HG03066 (cell line): ENCODE measurements around the gene JMJD7.

ENCODE experiments used
- ATAC-seq: cut with Tn5 transposase; IDR thresholded peaks from one replicate; pipeline ENCODE4 v1.9.1; 2021; ENCODE audit warnings: low read depth; ENCODE audit not compliant: unreplicated experiment

The JMJD7 gene

DNA sequence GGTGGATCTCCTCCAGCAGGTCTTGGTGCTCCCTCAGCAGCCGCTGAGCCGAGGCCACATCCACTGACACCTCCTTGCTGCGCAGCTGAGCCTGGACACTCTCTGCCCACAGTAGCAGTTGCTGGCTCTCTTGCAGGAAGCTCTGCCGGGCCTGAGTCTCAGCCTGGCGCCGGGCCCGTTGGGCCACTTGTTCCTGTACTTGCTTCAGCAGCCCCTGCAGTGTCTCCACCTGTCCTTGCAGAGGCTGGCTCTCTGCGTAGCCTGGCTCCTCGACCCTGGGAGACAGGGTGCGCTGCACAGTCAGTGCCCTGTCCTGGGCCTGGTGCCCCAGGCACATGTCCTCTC is 50.4 kb downstream of the JMJD7 start:
- ATAC-seq: no peak

DNA sequence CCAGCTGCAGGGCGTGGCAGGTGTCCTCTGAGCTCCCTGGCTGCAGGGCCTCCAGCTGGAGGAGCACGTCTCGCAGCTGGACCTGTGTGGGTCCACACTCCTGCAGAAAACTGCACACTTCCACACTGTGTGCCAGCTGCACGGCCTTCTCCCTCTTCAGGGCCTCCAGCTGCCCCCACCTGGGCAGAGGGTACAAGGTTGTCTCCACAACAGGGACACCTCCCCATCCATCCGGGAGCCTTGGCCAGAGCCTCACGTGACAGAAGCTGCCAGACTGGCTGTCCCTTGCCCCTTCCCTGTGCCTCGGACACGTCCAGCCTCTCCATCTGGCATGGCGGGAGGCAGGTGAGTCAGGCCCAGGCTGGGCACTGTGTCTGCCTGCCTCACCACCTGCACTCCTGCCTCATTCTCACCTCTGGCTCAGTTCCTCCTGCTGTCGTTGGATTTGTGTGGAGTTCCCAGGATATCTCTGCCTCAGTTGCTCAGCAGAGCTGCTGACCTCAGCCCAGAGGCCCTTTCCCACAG is 51.5 kb downstream of the JMJD7 start:
- no peak for ATAC-seq

DNA sequence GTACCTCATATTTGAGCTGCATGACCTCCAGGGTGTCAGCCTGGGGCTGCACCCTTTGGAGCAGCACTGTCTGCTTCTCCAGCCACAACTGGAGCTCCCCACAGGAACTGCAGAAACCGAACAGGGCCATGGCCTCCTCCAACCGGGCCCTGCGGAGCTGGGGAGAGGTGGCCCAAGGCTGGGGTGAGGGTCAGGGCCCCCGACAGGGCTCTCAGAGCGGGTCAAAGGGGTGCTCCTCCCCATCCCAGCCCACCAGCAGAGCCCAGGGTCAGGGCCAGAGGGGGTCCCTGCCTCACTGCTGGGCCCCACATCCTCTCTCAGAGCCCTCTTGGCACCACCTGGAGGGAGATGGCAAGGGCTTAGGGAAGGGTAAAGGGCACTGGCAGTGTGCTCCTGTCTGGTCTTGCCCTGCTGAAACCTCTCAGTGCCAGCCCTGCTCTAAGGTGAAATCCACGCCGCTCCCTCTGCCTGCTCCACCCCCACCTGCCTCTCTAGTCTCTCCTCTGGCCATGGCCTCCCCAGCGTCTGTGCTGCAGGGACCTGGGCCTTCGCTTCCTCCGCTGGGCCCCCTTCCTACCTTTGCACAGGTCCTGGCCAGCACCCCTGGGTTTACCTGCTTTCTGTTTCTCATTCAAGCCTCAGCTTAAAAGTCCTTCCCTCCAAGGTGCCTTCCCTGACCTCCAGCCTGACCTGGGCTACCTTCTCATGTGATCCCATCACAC is 52.4 kb downstream of the JMJD7 start:
- no peak for ATAC-seq

DNA sequence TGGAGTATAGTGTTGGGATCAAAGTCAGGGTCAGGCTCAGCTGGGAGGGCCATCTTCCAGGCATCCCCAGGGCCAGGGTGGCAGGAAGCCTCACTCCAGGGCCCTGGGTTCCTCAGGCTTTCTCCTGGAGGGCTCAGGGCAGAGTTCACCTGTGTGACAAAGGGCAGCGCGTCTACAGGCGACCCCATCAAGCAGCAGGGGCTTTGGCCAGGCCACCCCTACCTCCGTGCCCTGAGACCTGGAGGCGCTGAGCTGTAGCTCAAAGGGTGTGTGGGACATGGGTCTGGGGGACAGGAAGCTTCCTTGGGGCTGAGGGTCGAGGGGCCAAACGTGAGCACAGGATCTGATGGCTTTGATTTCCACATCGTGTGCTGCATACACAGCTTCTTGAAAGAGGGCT is 53.2 kb downstream of the JMJD7 start:
- ATAC-seq: no peak

DNA sequence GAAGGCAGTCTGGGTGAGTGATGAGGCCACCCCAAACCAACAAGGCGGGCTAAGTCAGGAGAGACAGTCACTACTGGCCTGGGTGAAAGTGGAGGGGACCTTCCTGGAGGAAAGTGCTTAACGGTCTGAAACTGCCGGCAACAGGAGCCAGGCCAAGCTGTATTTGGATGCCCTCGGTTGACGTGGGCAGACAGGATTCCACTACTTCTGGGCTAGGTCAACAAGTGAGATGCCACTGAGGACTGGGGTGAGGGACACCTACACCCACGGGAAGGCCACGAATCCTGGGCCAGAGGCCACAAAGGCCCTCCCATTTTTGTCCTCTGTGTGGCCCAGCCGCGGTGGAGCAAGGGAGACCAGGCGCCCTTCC is 53.6 kb downstream of the JMJD7 start:
- no peak for ATAC-seq

DNA sequence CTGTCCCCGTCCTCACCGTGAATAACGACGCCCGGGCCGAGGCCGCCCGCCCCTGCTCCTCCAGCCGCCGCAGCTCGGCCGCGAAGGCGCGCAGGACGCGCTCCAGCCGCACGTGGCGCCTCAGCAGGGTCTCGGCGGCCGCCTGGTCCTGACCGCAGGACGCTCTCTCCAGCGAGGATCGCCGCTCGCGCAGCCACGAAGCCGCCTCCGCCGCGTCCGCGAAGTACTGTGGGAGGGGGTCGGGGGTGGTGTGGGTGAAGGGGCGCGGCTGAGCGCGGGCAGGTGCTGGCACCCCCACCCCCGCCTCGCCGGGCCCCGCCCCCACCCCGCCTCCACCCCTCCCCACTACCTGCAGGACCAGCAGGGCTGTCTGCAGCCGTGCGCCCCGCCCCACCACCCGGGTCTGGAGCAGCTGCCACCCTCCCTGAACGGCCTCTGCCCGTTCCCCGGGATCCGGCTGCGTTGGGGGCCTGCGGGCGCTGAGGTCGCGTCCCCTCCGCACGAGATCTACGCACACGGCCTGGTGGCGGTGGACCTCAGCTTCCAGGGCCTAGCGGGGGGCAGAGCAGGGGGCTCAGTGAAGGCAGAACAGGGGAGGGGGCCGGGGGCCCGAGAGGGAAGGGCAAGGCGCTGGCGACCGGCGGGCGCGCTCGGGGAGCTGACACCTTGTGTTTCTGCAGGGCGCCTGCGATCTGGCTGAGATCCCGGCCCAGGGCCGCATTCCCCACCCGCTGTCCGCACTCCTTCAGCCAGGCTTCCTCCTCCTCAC is 54.2 kb downstream of the JMJD7 start:
- no peak for ATAC-seq

DNA sequence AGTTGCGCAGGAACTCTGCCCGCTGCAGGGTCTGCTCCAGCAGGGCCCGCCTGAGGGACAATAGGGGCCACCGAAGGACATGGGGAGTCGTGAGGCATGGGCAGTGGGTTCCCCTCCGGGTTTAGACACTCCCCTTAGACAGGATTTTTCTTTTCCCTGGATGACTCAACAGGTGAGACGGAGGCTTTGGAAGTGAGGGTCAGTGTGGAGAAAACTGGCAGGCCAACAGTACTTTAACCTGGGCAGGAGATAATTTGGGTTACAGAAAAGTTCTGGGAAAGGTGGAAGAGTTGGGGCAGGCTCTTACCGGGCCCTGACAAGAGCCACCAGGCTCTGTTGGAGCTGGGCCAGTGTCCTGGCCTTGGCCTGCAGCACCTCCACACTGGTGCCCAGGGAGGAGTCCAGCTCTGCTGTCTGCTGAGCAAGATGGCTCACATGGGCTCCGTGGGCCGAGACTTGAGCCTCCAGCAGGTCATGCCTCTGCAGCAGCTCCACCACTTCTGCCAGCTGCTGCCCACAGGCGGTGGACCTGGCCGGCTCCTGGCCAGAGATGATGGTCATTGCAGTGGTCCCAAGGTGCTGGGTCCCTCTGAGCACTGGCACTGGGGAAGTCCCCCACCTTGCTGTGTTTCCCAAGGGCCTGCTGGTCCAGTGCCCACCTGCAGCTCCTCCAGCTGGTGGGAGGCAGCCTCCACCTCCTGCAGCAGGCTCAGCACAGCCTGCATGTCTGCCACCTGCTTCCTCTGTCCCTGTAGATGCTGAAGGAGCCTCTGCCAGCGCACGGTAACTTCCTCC is 55.0 kb downstream of the JMJD7 start:
- ATAC-seq: no peak

DNA sequence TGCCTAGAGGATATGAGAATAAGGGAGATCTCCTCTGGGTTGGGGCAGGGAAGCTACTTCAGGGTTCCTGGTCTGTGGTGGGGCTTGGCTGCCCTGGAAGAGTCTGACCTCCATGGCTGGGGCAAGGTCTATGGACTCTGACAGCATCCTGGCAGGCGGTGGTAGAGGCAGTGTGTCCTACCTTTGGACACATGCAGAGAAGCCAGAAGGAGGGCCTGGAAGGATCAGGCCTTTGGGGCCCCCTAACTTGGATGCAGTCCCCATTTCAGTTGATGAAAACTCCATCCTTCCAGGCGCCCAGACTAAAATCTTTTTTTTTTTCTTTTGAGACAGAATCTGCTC is 55.6 kb downstream of the JMJD7 start:
- no peak for ATAC-seq

DNA sequence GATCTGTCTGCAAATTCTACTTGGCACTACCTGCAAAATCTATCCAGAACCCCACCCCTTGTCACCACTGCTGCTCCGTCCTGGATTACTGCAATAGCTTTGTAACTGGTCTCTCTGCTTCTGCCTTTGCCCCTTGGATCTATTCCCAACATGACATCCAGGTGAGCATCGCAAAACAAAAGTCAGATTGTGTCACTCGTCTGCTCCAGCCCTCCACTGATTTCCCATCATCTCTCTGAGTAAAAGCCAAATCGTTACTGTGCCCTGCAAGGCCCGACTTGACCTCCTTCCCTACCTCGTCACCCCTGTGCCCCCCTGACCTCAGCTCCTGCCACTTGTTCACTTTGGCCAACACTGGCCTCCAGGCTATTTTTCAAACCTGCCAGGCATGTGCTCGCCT is 56.6 kb downstream of the JMJD7 start:
- no peak for ATAC-seq

DNA sequence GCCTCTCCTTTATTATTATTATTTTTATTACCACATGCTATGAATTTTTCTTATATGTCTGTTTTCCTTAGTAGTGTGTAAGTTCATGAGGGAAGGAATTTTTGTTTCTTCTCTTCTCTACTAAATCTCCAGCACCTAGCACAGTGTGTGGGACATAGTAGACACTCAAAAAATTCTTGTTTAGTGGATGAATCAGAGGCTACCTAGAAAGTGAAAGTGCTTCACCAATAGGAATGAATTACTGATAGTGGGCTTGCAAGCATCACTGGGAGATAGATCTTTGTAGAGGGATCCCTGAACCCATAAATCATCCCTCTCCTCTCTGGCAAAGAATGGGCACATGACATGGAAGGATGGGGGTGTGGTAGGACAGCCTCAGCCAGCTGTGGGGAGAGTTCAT is 57.4 kb downstream of the JMJD7 start:
- ATAC-seq: no peak

DNA sequence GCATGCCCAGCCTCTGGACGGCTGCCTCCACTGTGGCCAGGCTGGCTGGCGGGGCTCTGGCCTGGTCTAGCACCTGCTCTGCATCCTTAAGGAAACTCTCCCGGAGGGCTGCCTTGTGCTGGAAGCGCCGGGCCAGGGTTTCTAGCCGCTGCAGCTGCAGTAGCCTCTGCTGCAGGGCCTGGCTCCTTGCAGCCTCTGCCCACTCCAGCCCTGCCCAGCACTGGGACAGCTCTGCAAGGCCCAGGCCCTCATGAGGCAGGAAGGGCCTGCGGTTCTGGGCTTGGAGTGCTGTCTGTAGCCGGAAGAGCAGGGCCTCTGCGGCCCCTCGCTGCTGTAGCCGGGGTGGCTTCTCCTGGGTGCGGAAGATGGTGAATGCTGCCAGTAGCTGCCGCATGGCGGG is 57.9 kb downstream of the JMJD7 start:
- no peak for ATAC-seq

DNA sequence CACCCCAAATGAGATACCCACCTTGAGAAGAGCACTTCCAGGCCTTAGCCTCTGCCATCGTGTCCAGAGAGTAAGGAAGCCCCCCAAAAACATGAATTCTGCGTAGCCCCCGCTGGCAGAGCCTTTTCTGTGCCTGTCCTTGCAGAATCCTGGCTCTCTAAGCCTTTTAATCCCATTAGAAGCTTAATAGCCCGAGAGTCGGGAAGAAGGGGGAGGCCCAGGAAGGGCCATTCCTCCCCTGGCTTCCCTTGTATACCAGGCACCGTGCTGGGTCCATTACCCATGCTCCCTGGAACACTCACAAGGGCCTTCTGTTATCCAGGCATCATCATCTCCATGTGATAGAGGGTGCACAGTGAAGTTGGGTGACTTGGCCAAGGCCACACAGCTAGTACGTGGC is 58.8 kb downstream of the JMJD7 start:
- no peak for ATAC-seq

DNA sequence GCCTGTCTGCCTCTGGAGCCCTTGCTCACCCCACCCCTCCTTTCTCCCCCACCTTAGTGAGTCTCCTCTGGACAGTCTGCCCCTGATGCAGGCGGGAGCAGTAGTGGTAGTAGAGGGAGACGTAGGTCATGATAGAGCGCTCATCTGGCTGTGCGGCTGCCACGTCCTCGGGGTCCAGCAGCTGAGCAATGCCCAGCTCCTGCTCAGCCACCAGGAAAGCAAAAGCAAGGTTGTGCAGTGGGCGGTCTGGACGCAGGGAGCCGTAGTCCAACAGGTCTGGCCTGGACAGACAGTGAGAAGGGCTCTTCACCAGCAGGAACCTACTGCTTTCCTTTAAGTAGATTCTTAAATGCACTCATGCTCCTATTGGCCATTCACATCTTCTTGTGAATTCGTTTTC is 59.3 kb downstream of the JMJD7 start:
- ATAC-seq: no peak
